NT2/D1 (cell line): ENCODE measurements around the gene LRTM1.

ENCODE experiments used
- SUZ12 ChIP-seq: IDR thresholded peaks from 2 replicates; pipeline ENCODE4 v1.6.1; 2011; ENCODE audit not compliant: insufficient read length, insufficient read depth; ENCODE audit errors: extremely low read depth
- YY1 ChIP-seq: IDR thresholded peaks from 2 replicates; pipeline ENCODE4 v1.6.1; 2011; ENCODE audit not compliant: insufficient read length, insufficient read depth
- ZNF274 ChIP-seq: IDR thresholded peaks from 2 replicates; pipeline ENCODE4 v1.6.1; 2011; ENCODE audit warnings: mild to moderate bottlenecking, low read depth, low read length

DNA sequence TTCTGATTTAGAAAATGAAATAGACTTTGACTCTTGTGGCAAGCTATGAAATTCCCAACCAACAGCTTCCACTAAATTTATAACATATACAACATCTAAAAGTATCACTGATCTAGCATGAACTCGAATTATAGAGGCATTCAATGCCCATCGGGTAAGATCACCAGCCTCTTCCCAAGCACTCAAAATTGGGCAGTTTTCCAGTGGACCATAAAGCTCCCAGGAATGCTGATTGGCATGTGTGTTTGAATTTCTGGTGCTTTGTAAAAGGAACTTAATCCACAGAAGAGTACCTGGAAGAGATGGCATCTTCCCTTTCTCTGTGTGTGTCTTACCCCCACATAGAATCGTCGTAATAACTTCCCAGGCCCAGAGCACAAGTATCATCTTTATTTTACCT lies 10.0 kb downstream of the LRTM1 start:
- TF ChIP-seq YY1 (no peak), ZNF274 (no peak), SUZ12 (no peak)
